Hematopoietic multipotent progenitor cell (in vitro differentiated cells): ENCODE measurements around the gene MYO1D. TPM values are rescaled to one million over a fixed set of nuclear protein-coding genes. Genes with fewer than 3 reads are reported as not detected.
A peak's percentile ranks its signal among the peaks of the same experiment; 100 is the strongest.

Experiments used
- DNase-seq, 3 donors: peaks; one replicate each; pipeline ENCODE4 v3.0.0-alpha.2; 2011 to 2015; ENCODE audit warnings: low read depth in 2 of 3, low spot score in 2 of 3
- total RNA-seq: library from RNA; depleted of rRNA; stranded (reverse); fragments of >200 nt; gene quantifications from one replicate; pipeline ENCODE4 v1.2.3, GENCODE V29; 2012

MYO1D gene
- total RNA-seq, 1 donor = 8.1 TPM

DNA sequence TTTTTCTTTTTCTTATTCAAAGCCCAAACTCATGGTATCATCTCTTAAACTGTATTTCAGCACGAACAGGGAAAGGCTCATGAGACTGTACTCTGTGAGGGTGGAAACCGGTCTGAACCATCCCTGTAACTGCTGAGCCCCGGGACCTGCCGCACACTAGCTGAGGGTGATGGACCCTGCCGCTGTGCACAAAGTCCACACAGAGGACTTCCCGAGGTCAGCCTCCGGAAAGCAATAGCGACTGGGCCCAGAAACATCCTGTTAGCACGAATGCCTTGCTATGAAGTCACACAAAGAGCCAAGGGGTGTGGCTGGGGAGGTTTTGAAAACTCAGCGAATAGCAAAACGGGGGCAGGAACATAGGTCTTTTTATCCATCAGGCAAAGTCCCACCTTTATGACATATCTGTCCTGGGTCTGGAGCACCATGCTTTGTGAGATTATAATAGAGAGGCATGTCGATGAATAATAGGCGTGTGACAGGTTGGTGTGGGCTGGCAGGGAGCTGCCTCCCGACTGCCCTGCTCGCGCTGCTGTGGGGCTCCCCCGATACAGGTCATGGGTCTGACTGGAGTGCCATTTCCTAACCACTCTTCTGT is 356.7 kb downstream of the MYO1D start:
- DNase-seq = no peak

DNA sequence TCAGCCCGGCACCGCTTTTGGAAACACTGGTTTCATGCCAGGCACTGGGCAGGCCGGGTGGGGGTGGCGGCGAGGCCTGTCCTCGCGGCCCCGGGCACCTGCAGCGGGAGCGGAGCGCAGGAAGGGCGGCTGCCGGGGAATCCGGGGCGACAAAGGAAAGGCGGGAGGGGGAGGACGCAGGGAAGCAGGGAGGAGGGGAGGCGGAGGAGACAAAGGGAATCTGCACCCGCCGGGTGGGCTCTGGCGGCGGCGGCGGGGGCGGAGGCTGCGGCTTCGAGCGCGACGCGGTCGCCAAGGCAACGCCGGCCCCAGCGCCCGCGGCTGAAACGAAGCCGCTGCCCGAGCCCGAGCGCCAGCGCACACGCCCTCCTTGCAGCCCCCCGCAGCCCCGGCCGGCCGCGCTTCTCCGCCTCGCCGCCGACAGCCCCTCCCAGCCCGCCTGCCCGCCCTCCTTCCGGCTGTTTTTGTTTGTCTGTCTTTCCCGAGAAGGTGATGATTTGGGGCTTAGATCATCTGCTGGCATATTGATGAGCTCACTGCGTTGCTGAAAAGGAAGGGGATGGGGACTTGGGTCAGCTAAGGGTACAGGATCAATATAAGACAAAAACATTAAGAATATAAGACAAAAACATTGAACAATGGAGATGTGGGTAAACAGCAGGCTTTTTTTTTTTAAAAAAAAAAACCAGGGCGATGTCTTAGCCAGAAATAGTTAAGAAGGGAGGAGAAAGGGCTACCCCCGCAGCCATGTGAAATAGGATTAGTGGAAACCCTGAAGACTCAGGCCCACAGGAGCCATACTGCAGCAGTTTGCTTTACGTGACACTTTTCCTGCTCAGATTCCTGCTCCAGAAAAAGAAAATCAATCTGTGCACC is 357.5 kb downstream of the MYO1D start:
- DNase-seq = peak in 2 of 3 donors; percentile 35 to 42

DNA sequence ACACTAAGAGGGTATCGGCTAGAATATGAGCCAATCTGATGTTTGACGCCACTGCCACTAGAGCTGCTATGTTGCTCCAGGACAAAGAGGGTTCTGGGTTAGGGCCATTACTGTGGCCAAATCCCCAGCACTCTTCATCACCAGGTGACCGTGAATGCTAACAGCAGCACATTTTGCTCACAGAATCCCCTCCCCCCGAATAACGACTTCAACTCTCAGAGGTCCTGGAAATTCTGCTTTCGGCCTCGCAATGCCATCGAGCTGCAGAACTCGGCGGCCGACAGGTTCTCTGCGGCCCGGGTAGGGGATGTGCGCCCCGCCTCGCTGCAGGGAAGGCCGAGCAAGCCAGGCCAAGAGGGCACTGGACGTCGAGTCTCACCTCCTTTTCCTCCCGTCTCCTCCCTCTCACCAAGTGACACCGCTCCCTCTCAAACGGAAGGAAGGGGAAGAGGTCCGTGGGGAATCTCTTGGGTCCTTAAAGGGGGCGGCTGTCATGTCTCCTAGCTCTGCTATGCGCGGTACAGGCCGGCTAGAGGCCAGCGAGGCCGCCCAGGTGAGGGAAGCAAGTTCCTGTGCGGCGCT is 358.2 kb downstream of the MYO1D start:
- DNase-seq = no peak

- DNase-seq = no peak
Measured at GRCh38 chr17:32517982-32518381, 358.9 kb downstream of the MYO1D start.

GRCh38 chr17:32516940-32517701 is 359.8 kb downstream of the MYO1D start:
- DNase-seq = no peak

GRCh38 chr17:32516450-32516849 is 360.5 kb downstream of the MYO1D start:
- DNase-seq = no peak

- no peak for DNase-seq
Measured at GRCh38 chr17:32515677-32516383, 361.1 kb downstream of the MYO1D start.

GRCh38 chr17:32514606-32515005 is 362.3 kb downstream of the MYO1D start:
- DNase-seq = no peak

GRCh38 chr17:32513579-32513978 is 363.3 kb downstream of the MYO1D start:
- no peak for DNase-seq

GRCh38 chr17:32512328-32512727 is 364.6 kb downstream of the MYO1D start:
- no peak for DNase-seq

GRCh38 chr17:32510466-32510865 is 366.5 kb downstream of the MYO1D start:
- DNase-seq = no peak

DNA sequence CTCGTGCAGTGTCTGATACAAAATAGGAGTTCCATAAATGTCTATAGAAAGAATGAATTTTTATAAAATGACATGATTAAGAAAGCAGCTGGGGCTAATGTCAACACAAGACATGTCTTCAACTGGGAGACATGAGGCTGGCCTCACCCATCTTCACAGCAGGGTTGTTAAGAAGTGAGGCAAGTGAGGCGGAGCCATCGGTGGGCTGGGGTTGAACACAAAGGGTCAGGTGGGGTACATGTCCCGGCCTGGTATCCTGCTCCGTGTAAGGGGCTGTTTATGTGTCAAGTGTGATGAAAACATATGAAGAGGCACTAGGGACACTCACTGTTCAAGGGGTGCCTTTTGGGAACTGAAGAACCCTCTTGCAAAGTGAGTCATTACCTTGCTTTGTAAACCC is 368.0 kb downstream of the MYO1D start:
- DNase-seq = no peak

GRCh38 chr17:32504166-32504990 is 372.5 kb downstream of the MYO1D start:
- no peak for DNase-seq

GRCh38 chr17:32503251-32504165 is 373.4 kb downstream of the MYO1D start:
- no peak for DNase-seq

GRCh38 chr17:32502710-32503109 is 374.2 kb downstream of the MYO1D start:
- DNase-seq = no peak

DNA sequence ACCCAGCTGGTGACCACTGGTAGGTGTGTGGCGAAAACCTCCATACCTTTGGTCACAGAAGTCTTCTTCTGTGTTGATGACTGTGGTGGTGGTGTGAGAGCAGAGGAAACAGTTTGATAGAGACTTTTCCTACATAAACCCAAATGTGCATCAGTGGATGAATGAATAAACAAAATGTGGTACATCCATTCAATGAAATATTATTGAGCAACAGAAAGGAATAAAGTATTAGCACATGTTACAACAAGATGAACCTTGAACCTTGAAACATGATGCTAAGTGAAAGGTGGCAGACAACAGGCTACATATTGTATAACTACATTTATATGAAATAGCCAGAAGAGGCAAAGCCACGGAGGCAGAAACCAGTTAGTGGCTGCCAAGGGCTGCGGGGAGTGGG is 374.9 kb downstream of the MYO1D start:
- DNase-seq = no peak

DNA sequence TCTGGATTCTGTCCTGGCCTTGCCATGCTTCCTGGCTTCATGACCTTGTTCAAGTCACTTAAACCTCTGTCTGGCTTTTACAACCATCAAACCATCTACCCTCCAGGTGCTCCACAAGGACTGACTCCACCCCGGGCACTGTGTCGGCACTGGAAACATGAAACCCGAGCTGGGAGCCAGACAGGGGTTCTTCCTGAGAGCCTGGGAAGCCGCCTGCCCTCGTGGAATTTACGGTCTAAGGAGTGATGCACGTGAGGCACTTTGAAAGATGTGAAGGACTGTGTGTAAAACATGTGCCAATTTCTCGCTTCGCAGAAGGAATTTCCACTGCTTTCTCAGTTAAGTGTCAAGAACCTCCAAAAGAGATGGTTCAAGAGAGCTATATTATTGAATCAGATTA is 378.5 kb downstream of the MYO1D start:
- DNase-seq = no peak

DNA sequence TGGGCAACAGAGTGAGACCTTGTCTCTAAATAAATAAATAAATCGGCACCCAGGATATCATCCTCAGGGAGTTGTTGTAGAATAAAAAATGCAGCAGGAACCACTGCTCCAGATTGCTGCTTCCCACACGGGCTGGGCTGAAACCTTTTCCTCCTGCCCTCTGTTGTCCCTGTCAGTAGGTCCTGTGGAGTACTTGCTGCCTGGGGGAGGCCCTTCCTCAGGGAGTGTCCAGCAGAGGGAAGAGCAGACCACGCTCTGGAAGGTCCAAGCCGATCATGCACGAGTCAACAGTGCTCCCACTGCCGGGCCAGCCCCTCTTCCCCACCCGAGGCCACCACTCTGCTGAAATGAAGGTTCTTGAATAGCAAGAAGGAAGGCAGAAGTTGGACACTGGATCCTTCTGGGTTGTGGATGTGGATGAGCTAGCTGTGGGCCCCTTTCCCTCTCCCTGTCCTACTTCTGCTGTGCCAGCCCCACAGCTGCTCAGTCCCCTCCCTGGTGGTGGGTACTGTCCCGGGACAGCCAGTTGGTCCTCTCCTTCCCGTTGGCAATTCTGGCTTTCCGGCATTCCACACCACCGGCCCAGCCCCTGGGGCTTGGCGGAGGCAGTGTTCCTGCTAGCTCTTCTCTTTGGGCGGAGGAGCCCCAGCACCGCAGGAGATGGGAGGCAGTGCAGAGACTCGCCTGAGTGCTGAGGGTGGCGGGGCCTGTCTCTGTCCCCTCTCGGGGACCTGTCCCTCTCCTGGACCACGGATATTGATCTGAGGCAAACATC is 379.3 kb downstream of the MYO1D start:
- DNase-seq = no peak
